MM.1S (cell line): Measurements from ENCODE around the gene SNX5.

ENCODE experiments used
- DNase-seq: peaks from one replicate; pipeline ENCODE4 v3.0.0-alpha.2; 2015
- H2AFZ ChIP-seq: fragments of 300-600 bp; sonication (generic); 2 replicates; pipeline ENCODE4 v1.6.0; 2016; ENCODE audit warnings: antibody characterized with exemption, low read length
- H3F3A ChIP-seq: fragments of 300-600 bp; sonication (generic); 2 replicates; pipeline ENCODE4 v1.6.1; 2016; ENCODE audit warnings: mild to moderate bottlenecking, antibody characterized with exemption, low read length, moderate library complexity, mixed read lengths; ENCODE audit not compliant: insufficient read depth
- H3K27ac ChIP-seq: fragments of 300-600 bp; sonication (generic); 2 replicates; pipeline ENCODE4 v1.5.1; 2016; ENCODE audit warnings: mild to moderate bottlenecking, low read length
- H3K27me3 ChIP-seq: fragments of 300-600 bp; sonication (generic); replicated peaks from 2 replicates; pipeline ENCODE4 v1.6.0; 2016; ENCODE audit warnings: low read length; ENCODE audit not compliant: insufficient read depth
- H3K36me3 ChIP-seq: fragments of 300-600 bp; sonication (generic); replicated peaks from 2 replicates; pipeline ENCODE4 v1.6.1; 2016; ENCODE audit warnings: mild to moderate bottlenecking, low read length, mixed read lengths; ENCODE audit not compliant: insufficient read depth
- H3K4me1 ChIP-seq: fragments of 300-600 bp; sonication (generic); 2 replicates; pipeline ENCODE4 v1.6.1; 2016; ENCODE audit warnings: low read length, mixed read lengths
- H3K4me2 ChIP-seq: fragments of 300-600 bp; sonication (generic); 2 replicates; pipeline ENCODE4 v1.6.0; 2016; ENCODE audit warnings: low read depth, low read length
- H3K4me3 ChIP-seq: fragments of 300-600 bp; sonication (generic); 2 replicates; pipeline ENCODE4 v1.5.1; 2016; ENCODE audit warnings: low read length, mixed read lengths
- H3K79me2 ChIP-seq: fragments of 300-600 bp; sonication (generic); 2 replicates; pipeline ENCODE4 v1.6.1; 2016; ENCODE audit warnings: mixed run types, low read length, mixed read lengths
- H3K9ac ChIP-seq: fragments of 300-600 bp; sonication (generic); 2 replicates; pipeline ENCODE4 v1.6.1; 2016; ENCODE audit warnings: low read length, mixed read lengths
- H3K9me2 ChIP-seq: fragments of 300-600 bp; sonication (generic); replicated peaks from 2 replicates; pipeline ENCODE4 v1.6.1; 2016; ENCODE audit warnings: mild to moderate bottlenecking, low read length, mixed read lengths; ENCODE audit not compliant: insufficient read depth
- H3K9me3 ChIP-seq: fragments of 300-600 bp; sonication (generic); replicated peaks from 2 replicates; pipeline ENCODE4 v1.6.1; 2016; ENCODE audit warnings: mild to moderate bottlenecking, low read length, mixed read lengths; ENCODE audit not compliant: insufficient read depth
- H4K20me1 ChIP-seq: fragments of 300-600 bp; sonication (generic); 2 replicates; pipeline ENCODE4 v1.6.1; 2016; ENCODE audit warnings: mild to moderate bottlenecking, low read length, moderate library complexity, mixed read lengths; ENCODE audit not compliant: insufficient read depth
- EZH2 ChIP-seq: fragments of 300-600 bp; sonication (generic); optimal IDR thresholded peaks from 2 replicates; pipeline ENCODE3; 2017; ENCODE audit warnings: low read depth, mild to moderate bottlenecking, antibody characterized with exemption, low read length, mixed read lengths
- EZH2phosphoT487 ChIP-seq: fragments of 300-600 bp; sonication (generic); IDR thresholded peaks from 2 replicates; pipeline ENCODE4 v1.6.1; 2018; ENCODE audit warnings: antibody characterized with exemption, low read length
- TF ChIP-seq, protein P1 (sequence below): fragments of 300-600 bp; sonication (generic); IDR thresholded peaks from 2 replicates; pipeline ENCODE4 v1.5.1; 2016; ENCODE audit warnings: antibody characterized with exemption, low read length, mixed read lengths

SNX5 gene

DNA sequence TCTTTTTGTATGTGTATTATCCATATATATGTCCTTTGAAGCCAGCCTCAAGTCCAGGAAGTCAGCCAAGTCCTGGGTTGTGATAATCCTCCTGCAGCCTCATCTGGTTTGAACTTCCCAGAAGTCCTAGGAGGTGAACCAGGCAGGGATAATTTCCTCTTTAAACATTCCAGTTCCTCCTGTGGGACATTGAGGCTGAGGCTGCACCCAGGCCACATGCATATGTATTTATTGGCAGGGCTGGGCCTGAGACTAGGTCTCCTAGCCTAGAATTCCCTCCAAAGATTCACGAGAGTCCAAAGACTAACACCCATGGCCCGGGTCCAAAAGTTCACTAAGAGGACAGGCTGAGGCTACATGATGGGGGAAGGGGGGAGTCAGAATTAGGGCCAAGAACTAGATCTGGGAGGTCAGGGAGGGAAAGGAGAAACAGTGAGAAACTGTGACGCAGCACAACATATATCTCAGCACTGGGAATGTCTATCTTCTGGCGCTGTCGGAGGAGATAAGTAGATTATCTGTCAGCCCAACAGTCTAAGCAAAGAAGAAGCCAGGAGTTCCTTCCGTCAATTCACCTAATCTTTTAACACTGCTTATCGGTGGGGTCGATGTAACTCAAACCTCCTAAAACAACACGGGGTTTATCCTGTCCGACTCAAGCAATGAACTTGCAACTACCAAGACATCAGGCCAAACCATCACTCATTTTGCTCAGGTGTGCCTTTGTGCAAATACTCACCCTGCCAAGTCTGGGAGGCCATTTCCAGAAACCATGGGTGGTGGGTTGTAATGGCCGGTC lies 43.3 kb downstream of the SNX5 start:
- Histone ChIP-seq H3K4me2 (no peak overlapping the region), H3K27ac (no peak overlapping the region), H3K27me3 (no peaks in the 10 kb centered on the region), H3K9ac (no peak overlapping the region), H3K36me3 (no peaks in the 10 kb centered on the region), H3F3A (no peaks in the 10 kb centered on the region), H3K4me1 (no peaks in the 10 kb centered on the region), H3K9me2 (no peaks in the 10 kb centered on the region), H3K4me3 (no peak overlapping the region), H4K20me1 (no peaks in the 10 kb centered on the region), H2AFZ (no peak overlapping the region), H3K79me2 (no peaks in the 10 kb centered on the region), H3K9me3 (no peaks in the 10 kb centered on the region)
- DNase-seq = no peak
- TF ChIP-seq, protein P1, sequence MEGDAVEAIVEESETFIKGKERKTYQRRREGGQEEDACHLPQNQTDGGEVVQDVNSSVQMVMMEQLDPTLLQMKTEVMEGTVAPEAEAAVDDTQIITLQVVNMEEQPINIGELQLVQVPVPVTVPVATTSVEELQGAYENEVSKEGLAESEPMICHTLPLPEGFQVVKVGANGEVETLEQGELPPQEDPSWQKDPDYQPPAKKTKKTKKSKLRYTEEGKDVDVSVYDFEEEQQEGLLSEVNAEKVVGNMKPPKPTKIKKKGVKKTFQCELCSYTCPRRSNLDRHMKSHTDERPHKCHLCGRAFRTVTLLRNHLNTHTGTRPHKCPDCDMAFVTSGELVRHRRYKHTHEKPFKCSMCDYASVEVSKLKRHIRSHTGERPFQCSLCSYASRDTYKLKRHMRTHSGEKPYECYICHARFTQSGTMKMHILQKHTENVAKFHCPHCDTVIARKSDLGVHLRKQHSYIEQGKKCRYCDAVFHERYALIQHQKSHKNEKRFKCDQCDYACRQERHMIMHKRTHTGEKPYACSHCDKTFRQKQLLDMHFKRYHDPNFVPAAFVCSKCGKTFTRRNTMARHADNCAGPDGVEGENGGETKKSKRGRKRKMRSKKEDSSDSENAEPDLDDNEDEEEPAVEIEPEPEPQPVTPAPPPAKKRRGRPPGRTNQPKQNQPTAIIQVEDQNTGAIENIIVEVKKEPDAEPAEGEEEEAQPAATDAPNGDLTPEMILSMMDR = no peak
- no peak for TF ChIP-seq EZH2phosphoT487
- TF ChIP-seq EZH2 = no peak

DNA sequence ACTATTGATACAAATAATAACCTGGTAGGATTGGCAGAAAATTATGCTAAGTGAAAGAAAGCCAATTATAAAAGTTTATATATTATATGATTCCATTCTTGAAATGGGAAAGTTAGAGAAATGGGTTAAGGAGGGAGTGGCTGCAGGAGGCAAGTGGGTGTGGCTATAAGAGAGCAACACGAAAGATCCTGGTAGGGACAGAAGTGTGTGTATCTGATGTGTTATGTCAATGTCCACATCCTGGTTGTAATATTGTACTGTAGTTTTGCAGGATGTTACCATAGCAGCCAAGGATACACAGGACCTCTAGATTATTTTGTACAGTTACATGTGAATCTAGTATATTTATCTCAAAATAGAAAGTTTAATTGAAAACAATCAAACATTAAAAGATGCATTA lies 46.8 kb downstream of the SNX5 start:
- Histone ChIP-seq H3K4me1 (no peaks in the 10 kb centered on the region), H3K79me2 (no peaks in the 10 kb centered on the region), H3K9me3 (no peaks in the 10 kb centered on the region), H4K20me1 (no peaks in the 10 kb centered on the region), H3K36me3 (no peaks in the 10 kb centered on the region), H3K9me2 (no peaks in the 10 kb centered on the region), H3K4me2 (no peak overlapping the region), H3K4me3 (no peak overlapping the region), H3K27ac (no peak overlapping the region), H2AFZ (no peak overlapping the region), H3K9ac (no peak overlapping the region), H3K27me3 (no peaks in the 10 kb centered on the region), H3F3A (no peaks in the 10 kb centered on the region)
- TF ChIP-seq EZH2 (no peak), EZH2phosphoT487 (no peak)
- TF ChIP-seq, protein P1 = no peak
- DNase-seq = no peak

DNA sequence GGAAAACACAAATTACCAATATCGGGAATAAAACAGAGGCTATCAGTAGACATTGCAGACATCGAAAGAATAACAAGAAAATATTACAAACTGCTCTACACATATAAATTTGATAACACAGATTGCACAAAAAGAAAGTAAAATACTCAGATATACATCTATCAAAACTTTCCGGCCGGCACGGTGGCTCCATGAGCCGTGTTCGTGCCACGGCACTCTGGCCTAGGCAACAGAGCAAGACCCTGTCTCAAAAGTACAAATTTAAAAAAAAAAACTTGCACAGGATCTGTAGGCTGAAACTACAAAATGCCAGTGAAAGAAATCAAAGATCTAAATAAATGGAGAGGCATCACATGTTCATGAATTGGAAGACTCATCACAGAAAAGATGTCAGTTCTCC lies 49.4 kb downstream of the SNX5 start:
- no peak for DNase-seq
- Histone ChIP-seq H3K79me2 (no peaks in the 10 kb centered on the region), H3K4me2 (no peak overlapping the region), H3K36me3 (no peaks in the 10 kb centered on the region), H2AFZ (no peak overlapping the region), H3K27ac (no peak overlapping the region), H3K27me3 (no peaks in the 10 kb centered on the region), H3K9ac (no peak overlapping the region), H4K20me1 (no peaks in the 10 kb centered on the region), H3K4me3 (no peak overlapping the region), H3K9me2 (no peaks in the 10 kb centered on the region), H3F3A (no peaks in the 10 kb centered on the region), H3K4me1 (no peaks in the 10 kb centered on the region), H3K9me3 (no peaks in the 10 kb centered on the region)
- TF ChIP-seq, protein P1 = no peak
- TF ChIP-seq EZH2phosphoT487 = no peak
- TF ChIP-seq EZH2 = no peak
